ENCODE data around the gene FAM90A26. TPM values are rescaled to one million over a fixed set of nuclear protein-coding genes. Genes with fewer than 3 reads are reported as not detected.

The FAM90A26 gene
- total RNA-seq, 4 donors from 2014 or later, result not detected

Other genes with a start within 250 kb of the FAM90A26 start
- gene USP17L10, start 40.2 kb downstream of the FAM90A26 start, total RNA-seq, result not detected
- not detected for gene USP17L11, start 45.0 kb downstream of the FAM90A26 start, total RNA-seq
- gene USP17L12, start 49.7 kb downstream of the FAM90A26 start, total RNA-seq, result not detected
- gene USP17L13, start 54.5 kb downstream of the FAM90A26 start, total RNA-seq, result not detected
- not detected for gene USP17L15, start 64.0 kb downstream of the FAM90A26 start, total RNA-seq
- gene USP17L17, start 73.5 kb downstream of the FAM90A26 start, total RNA-seq, result not detected
- gene USP17L18, start 78.2 kb downstream of the FAM90A26 start, total RNA-seq, result not detected
- gene USP17L19, start 83.0 kb downstream of the FAM90A26 start, total RNA-seq, result not detected
- not detected for gene USP17L20, start 87.7 kb downstream of the FAM90A26 start, total RNA-seq
- not detected for gene USP17L21, start 92.5 kb downstream of the FAM90A26 start, total RNA-seq
- not detected for gene USP17L22, start 97.2 kb downstream of the FAM90A26 start, total RNA-seq
- not detected for gene USP17L24, start 154.8 kb downstream of the FAM90A26 start, total RNA-seq
- not detected for gene USP17L25, start 159.5 kb downstream of the FAM90A26 start, total RNA-seq
- gene USP17L26, start 164.2 kb downstream of the FAM90A26 start, total RNA-seq, result not detected
- gene USP17L5, start 169.0 kb downstream of the FAM90A26 start, total RNA-seq, result not detected
- gene USP17L27, start 173.7 kb downstream of the FAM90A26 start, total RNA-seq, result not detected
- gene USP17L28, start 178.5 kb downstream of the FAM90A26 start, total RNA-seq, result not detected
- not detected for gene USP17L29, start 183.2 kb downstream of the FAM90A26 start, total RNA-seq
- not detected for gene USP17L30, start 192.7 kb downstream of the FAM90A26 start, total RNA-seq